NCI-H1092 (cell line): Measurements from ENCODE around the gene ZNF417.
"Not testable (repeated sequence)": the region's sequence is repeated elsewhere in the genome, so short reads cannot be mapped to it uniquely, and the experiment has no call there.

Source experiments
- DNase-seq: peaks from one replicate; lab custom pipeline; 2025; lab: John Stamatoyannopoulos, UW

ZNF417 gene

GRCh38 chr19:57887195-57887941, 29.0 kb downstream of the ZNF417 start:
- DNase-seq = no peak

- no peak for DNase-seq
Observed at GRCh38 chr19:57886046-57886445, 30.3 kb downstream of the ZNF417 start.

DNA sequence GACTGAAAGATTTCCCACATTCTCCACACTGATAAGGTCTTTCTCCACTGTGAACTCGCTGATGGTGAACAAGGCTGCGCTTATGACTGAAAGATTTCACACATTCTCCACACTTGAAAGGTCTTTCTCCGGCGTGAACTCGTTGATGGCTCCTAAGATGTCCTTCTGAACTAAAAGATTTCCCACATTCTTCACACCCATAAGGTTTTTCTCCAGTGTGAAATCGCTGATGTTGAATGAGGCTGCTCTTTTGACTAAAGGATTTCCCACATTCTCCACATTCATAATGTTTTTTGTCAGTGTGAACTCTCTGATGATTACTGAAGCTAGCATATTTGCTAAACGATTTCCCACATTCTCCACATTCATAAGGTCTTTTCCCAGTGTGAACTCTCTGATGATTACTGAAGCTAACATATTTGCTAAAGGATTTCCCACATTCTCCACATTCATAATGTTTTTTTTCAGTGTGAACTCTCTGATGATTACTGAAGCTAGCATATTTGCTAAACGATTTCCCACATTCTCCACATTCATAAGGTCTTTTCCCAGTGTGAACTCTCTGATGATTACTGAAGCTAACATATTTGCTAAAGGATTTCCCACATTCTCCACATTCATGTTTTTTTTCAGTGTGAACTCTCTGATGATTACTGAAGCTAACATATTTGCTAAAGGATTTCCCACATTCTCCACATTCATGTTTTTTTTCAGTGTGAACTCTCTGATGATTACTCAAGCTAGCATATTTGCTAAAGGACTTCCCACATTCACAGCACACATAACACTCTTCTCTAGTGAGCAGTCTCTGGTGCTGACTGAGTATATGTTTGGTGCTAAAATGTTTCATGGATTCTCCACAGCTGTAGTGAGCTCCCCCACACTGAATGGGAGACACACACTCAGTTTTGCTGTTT, 42.3 kb downstream of the ZNF417 start:
- not testable (repeated sequence) for DNase-seq

DNA sequence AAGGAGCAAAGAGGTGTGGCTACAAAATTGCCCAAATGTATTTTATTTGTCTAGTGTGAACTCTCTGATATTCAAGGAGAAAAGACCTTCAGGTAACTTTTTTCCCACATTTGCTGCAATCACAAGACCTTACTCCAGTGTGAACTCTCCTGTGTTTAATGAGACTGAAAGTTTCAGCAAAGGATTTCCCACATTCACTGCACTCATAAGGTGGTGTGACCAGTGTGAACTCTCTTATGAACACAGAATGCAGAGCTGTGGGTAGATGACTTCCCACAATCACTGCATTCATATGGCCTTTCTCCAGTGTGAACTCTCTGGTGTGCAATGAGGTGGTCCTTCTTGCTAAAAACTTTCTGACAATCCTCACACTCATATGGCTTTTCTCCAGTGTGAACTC, 43.9 kb downstream of the ZNF417 start:
- no peak for DNase-seq

DNA sequence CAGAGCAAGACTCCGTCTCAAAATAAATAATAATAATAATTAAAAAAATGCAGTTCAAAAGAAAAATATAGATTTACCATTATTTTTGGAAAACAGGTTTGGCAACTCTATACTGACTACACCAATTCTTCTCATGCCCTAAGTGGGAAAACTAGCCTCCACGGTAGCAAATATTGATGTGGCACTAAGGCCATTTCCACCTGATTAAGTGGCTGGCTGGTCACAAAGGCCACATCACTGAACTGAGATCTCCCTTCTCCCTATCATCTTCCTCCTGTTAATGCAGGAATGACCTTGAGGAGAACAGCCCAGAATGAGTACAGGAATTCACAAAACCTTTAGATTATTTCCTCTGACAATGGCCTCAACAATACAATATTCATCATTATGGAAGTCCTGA, 46.2 kb downstream of the ZNF417 start:
- no peak for DNase-seq

- not testable (repeated sequence) for DNase-seq
Observed at GRCh38 chr19:57869655-57870054, 46.7 kb downstream of the ZNF417 start.

DNA sequence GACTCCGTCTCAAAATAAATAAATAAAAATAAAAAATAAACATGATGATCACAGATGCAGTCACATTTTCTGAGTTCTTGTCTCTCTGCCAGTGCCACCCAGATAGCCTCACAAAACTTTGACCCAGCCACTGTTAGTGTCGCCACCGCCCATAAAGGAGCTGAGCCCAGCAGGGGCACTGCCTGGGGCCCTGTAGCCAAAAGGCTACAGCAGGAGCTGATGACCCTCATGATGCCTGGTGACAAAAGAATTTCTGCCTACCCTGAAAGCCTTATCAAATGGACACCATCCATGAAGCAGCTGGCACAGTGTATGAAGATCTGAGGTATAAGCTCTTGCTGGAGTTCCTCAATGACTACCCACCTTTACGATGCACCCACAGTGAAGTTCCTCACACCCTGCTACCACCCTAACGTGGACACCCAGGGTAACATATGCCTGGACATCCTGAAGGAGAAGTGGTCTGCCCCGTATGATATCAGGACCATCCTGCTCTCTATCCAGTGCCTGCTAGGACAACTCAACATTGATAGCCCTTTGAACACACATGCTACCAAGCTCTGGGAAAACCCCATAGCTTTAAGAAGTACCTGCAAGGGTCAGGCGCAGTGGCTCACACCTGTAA, 48.4 kb downstream of the ZNF417 start:
- DNase-seq = no peak
